ENCODE results near the gene PRAMEF20.
A peak's percentile ranks its signal among the peaks of the same experiment; 100 is the strongest.
"Not testable (repeated sequence)": the region's sequence is repeated elsewhere in the genome, so short reads cannot be mapped to it uniquely, and the experiment has no call there.

Gene PRAMEF20

DNA sequence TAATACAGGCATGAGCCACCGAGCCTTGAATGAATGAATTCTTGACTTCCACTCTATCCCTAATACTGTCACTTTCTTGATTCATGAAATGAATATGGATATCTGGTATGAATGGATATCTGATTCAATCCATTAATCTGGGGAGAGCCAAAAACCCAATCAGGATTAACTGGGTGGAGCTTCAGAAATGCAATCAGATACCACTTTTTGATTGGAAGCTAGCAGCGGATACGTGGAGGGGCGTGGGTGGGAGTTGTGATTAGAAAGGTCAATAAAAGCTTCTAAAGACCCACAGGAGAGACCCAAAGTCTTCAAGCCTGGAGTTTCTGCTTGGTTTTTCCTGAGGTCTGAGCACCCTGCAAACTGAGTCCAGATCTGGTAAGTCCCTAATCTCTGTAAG is at the start of gene PRAMEF20:
Gene PRAMEF20, plus strand, starts transcription at position 301 of the 400 bp plus-strand sequence. CDS start 5,905 bp downstream, outside the sequence.
- DNase-seq = not testable (repeated sequence)

DNA sequence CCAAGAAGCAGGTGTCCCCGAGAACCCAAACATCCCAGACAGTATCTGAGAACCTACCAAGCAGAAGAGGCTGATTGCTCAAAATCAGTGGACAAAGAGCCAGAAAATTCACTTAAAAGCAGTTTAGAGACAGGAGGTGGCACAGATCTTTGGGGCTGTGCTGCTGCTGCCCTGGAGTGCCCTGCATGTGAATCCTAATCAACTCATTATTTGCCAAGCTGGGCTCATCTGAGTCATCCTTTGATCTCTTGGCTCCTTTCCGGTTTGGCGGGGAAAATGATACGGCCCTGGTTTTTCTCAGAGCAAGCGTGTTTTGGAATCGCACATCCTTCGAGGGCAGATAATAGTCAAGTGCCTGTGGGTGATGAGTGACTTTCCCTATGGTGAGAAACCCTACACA is 47.9 kb upstream of the PRAMEF20 start:
- not testable (repeated sequence) for DNase-seq

DNA sequence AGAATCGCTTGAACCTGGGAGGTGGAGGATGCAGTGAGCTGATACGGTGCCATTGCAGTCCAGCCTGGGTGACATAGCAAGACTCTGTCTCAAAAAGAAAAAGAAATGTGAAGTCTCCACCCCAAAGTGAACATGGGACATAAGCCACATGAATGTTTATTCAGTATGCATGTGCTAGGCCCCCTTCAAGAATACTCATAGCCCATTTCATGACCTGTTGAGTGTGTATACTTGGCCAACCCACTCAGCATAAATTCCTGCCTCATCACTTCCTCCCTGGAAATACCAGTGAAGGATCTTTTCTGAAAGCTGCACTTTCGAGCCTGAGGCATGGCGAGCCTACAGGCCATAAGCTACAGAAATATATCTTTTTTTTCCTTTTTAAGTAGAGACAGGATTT is 45.3 kb upstream of the PRAMEF20 start:
- DNase-seq = not testable (repeated sequence)

DNA sequence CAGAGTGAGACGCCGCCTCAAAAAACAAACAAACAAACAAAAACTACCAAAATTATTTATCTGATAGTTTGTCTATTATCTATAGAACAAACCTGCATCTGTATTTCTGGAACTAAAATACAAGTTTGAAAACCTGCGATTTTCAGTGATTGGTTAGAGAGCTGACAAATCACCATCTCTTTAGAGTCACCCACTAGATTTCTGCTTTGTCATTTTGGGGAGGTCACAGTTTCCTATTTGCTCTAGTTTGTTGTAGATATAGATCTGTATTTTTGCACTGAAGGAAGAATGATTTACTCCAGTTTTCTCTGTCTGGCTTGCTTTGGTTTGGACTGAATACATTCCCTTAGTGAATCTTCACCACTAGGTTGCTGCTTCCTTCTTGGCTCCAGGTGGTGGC is 43.7 kb upstream of the PRAMEF20 start:
- not testable (repeated sequence) for DNase-seq

DNA sequence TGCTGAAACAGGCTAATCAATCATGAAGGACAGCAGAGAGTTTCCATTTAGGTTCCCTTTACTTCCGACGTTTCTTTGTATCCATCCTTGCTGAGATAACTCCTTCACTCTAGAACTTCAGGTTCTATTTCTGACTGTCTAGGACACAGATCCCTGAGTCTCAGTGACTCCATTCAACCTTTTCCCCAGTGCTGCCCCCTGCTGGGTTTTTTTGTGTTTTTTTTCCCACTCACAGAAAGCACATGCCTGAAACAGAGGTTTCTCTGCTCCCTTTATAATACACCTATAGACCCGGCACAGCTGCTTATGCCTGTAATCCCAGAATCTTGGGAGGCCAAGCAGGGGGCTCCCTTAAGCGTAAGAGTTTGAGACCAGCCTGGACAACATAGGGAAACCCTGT is 41.7 kb upstream of the PRAMEF20 start:
- DNase-seq = peak in 1 of 2 experiments; percentile 33

DNA sequence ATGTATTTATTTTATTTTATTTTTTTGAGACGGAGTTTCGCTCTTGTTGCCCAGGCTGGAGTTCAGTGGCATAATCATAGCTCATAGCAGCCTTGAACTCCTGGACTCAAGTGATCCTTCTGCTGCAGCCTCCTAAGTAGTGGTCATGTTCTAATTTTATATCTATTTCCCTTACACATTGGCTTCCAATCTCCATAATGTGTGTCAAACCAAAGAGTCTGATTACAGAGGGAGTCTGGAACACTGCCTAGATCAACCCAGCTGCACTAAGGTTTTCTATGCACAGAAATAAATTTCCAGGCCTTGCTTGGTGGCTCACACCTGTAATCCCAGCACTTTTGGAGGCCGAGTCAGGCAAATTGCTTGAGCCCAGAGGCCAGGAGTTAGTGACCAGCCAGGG is 31.3 kb upstream of the PRAMEF20 start:
- not testable (repeated sequence) for DNase-seq

DNA sequence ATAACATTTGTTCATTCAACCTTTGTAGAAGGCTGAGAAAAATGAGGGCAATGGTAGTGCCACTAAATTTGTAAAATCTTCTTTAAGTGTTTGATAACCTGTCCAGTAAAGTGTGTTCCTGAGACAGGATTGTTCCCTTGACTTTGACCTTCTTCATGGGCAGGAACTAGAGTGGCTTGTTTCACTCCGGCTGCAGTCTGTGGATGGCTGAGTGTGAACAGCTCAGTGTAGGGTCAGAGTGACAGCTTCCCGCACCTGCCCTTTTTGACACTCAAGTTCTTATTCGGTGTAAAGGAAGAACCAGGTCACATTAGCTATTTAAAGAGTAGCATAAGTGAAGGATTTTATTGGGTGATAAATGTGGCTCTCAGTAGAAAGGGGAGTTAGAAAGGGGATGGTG is 29.9 kb upstream of the PRAMEF20 start:
- not testable (repeated sequence) for DNase-seq

DNA sequence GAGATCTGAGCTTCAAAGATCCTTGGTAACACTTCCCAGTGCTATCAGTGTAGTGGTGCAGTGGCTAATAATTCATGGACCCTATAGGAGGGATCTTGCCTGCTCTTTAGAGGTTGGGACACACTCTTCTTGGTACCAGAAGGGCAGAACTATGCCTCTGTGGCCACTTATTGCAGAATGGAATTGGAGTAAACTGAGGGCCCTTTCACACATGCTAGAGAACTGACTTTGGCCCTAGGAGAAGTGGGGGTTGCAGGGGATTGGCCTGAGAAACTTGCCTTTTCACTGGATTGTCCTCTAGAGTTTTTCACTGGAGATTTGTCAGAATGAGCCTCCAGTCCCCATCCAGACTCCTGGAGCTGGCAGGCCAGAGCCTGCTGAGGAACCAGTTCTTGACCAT is 20.9 kb upstream of the PRAMEF20 start, which contains the start of gene PRAMEF17:
Gene PRAMEF17, plus strand, starts transcription at position 301 of the 400 bp plus-strand sequence. Its CDS starts 26 bp downstream, at position 327.
- DNase-seq = not testable (repeated sequence)

DNA sequence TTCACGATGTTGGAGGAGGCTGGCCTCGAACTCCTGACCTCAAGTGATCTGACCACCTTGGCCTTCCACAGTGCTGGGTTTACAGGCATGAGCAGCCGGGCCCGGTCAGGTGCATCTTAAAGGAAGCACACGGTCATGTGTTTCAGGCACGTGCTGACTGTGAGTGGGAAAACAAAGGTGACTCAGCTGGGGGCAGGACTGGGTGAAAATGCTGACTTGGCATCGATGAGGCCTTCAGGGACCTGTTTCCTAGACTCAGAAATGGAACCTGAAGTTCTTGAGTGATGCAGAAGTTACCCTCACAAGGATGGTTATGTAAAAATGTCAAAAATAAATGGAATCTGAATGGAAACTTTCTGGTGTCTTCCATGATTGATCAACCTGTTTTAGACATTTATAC is 17.2 kb upstream of the PRAMEF20 start:
- DNase-seq = not testable (repeated sequence)

DNA sequence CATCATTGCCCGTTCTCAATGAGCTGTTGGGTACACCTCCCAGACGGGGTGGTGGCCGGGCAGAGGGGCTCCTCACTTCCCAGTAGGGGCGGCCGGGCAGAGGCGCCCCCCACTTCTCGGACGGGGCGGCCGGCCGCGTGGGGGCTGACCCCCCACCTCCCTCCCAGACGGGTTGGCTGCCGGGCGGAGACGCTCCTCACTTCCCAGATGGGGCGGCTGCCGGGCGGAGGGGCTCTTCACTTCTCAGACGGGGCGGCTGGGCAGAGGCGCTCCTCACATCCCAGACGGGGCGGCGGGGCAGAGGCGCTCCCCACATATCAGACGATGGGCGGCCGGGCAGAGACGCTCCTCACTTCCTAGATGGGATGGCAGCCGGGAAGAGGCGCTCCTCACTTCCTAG is 15.5 kb upstream of the PRAMEF20 start:
- DNase-seq = not testable (repeated sequence)

DNA sequence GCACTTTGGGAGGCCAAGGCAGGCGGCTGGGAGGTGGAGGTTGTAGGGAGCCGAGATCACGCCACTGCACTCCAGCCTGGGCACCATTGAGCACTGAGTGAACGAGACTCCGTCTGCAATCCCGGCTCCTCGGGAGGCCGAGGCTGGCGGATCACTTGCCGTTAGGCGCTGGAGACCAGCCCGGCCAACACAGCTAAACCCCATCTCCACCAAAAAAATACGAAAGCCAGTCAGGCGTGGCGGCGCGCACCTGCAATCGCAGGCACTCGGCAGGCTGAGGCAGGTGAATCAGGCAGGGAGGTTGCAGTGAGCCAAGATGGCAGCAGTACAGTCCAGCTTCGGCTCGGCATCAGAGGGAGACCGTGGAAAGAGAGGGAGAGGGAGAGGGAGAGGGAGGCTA is 14.9 kb upstream of the PRAMEF20 start:
- DNase-seq = not testable (repeated sequence)

DNA sequence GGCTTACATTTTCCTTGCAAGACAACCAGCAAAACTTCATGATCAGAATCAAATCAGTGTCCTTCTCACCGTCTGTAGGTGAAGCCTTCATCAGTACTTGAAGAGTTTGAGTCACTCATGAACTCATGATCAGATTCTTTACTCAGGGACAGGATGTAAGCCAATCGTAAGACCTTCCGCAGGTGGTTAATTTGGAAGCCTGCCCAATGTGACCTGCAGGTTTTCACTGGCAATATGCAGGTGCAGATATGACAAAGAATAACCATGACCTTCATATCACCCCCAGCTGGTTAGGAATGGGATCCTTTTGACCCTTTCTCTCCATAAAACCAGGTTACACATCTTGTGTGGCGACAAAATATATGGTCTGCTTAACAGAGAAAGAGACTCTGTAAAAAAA is 2.4 kb upstream of the PRAMEF20 start:
- no peak for DNase-seq

DNA sequence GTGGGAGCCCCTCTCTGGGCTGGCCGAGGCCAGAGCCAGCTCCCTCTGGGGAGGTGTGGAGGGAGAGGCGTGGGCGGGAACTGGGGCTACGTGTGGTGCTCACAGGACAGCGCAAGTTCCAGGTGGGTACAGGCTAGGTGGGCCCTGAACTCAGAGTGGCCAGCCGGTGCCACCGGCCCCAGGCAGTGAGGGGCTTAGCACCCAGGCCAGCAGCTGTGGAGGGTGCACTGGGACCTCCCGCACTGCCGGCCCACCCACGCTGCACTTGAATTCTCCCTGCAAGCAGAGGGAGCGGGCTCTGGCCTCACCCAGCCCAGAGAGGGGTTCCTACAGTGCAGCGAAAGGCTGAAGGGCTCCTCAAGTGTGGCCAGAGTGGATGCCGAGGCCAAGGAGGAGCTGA is 20.2 kb downstream of the PRAMEF20 start:
- no peak for DNase-seq

DNA sequence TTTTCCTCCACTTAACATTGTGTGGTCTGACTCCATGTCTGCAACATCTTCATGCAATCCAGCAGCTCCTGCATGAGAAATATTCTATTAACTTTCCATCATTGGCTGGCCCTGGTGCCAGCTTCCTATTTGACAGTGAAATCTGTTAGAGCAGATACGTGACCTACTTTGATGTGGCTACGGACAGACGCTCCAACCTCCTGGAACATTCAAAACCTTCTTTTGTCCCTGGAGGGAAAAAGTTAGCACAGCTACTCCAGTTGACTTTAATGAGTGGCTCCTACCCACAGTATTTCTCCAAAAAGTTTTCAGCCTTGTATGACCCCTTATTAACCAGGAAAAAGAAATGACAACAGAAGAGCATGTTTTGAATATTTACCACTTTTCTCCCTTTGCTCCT is 22.0 kb downstream of the PRAMEF20 start:
- DNase-seq = no peak

DNA sequence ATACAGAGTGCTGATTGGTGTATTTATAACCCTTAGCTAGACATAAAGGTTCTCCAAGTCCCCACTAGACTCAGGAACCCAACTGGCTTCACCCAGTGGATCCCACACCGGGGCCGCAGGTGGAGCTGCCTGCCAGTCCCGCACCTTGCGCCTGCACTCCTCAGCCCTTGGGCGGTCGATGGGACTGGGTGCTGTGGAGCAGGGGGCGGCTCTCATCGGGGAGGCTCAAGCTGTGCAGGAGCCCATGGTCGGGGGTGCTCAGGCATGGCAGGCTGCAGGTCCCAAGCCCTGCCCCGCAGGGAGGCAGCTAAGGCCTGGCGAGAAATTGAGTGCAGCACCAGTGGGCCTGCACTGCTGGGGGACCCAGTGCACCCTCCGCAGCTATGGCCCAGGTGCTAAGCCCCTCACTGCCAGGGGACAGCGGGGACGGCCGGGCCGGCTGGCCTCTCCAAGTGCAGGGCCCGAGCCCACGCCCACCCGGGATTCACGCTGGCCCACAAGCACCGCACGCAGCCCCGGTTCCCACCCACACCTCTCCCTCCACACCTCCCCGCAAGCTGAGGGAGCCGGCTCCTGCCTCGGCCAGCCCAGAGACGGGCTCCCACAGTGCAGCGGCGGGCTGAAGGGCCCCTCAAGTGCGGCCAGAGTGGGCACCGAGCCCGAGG is 23.6 kb downstream of the PRAMEF20 start:
- DNase-seq = not testable (repeated sequence)

DNA sequence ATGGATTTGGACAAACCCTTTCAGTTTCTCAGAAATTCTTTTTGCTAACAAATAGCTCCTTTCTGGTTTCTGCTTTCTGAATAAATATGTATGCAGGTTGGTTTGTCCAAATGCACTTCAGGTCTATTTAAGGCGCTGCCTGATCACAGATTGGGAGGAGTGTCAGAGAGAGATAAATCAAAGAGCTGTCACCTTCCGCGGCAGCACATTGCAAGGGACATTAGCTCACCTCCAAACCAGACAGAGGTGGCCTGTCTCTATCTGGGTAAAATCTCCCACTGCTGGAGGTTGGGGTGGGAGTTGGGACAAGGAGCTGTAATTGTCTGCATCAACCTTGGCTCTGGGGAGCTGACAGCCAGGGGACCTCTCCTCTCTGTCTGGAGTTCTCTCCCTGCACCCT is 25.2 kb downstream of the PRAMEF20 start:
- DNase-seq = no peak

DNA sequence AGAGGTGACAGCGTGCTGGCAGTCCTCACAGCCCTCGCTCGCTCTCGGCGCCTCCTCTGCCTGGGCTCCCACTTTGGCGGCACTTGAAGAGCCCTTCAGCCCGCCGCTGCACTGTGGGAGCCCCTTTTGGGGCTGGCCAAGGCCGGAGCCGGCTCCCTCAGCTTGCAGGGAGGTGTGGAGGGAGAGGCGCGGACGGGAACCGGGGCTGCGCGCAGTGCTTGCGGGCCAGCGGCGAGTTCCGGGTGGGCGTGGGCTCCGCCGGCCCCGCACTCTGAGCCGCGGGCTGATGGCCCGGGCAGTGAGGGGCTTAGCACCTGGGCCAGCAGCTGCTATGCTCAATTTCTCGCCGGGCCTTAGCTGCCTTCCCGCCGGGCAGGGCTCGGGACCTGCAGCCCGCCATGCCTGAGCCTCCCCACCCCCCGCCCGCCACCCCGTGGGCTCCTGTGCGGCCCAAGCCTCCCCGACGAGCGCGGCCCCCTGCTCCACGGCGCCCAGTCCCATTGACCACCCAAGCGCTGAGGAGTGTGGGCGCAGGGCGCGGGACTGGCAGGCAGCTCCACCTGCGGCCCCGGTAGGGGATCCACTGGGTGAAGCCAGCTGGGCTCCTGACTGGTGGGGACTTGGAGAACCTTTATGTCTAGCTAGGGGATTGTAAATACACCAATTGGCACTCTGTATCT is 29.0 kb downstream of the PRAMEF20 start:
- DNase-seq = not testable (repeated sequence)

DNA sequence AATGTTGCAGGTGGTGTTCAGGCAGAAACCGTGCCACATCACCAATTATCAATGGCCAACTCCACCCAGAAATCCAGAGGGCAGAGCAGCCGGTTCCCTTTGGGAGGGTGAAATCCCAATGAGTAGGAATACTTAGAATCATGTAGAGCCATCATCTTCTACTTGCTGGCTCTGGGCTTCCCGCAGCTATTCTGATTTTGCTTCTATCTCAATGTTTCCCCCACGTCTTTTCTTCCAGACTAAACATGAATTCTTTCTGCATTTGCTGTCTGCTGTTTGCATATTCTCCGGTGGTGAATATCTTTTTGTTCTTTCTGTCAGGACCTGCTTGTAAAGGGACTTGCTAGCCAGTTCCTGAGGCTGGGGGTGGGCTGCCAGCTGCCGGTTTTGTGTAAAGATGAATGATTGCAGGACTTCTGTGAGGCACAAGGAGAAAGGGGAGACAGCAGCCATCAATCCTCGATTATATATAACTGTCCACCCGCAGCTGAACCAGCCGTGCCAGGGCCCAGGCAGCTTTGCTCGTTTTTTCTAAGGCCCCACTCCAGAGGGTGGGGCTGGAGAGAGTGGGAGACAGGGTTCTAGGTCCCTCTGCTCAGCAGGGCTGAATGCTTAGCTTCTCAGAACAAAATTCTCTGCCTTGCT is 33.2 kb downstream of the PRAMEF20 start:
- DNase-seq = no peak

DNA sequence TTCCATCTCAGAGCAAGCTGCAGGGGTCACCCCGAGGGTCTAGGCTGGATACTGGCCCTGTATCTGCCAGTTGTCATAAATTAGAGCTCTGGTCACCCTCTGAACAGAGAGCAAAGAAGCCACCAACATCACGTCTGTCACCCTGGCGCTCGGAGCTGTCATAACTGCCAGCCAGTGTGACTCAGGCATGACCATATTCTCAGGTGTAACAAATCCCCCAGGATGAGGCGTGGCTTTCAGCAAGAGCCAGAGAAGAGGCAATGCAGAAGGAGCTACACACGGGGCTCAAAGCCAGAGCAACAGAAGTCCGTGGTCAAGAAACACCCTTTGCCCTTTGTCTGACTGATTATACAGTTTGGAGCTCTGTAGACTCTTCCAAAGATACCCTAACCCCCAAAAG is 40.0 kb downstream of the PRAMEF20 start:
- no peak for DNase-seq

DNA sequence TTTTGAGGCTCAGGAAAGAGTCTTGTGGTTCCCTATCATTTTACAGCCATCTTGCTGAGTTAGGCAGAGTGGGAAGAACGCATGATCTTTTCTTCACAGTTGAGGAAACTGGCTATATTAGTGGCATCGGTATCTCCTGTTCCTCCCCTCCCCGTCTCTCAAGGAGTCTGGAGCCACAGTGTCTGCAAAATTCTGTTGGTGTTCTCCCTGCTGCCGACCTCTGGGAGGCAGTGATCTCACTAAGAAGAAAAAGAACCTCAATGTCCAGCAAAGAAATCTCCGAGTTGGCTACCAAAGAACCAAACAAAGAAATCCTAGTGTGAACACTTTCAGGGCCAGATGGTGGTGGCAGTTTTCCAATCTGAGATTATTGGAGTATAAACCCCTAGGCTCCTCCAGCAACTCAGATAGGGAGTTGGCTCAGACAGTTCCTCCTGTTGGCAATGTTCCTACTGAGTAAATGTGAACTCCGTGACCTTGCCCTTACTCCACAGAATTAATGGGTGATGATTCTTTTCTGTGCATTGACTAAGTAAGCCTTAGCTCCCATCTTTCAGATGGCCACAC is 41.2 kb downstream of the PRAMEF20 start:
- no peak for DNase-seq

DNA sequence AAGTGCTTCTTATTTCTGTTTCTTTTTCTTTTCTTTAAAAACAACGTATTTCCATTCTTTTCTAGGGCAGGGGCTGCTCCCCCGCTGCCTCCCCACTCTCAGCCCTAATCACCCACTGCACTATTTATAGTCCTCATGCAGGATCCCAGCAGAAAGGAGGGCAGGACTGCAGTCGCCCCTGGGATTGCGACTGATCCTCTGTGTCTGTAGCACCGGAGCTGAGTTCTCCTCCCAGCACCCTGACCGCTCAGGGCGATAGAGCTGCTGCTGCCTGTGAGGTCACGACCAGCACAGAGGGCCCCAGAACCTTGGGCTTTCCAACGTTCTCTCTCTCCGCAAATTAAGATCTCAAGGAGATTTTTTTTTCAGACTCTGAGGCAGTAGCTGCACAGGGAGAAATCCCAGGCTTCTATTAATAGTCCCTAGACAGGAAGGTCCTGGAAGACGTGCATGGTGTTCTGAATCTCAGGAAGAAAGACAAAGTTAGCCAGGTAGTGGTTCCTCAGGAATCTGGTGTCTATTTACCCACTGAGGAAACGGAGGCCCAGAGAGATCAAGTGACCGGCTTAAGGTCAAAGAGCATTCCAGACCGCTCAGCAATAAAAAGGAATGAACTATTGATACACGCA is 46.8 kb downstream of the PRAMEF20 start:
- DNase-seq = no peak

DNA sequence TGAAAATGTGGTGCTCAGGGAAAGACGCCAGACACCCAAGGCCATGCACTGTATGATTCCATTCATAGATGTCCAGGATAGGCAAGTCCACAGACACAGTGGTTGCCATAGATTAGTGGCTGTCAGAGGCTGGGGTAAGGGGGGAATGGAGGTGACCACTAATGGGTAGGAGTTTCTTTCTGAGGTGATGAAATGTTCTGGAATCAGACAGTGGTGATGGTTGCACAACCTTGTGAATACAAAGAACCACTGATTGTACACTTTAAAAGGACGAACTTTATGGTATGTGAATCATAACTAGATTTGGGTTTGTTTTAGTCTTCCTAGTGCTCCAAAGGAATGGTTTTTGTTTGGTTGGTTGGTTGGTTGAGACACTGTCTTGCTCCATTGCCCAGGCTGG is 51.7 kb downstream of the PRAMEF20 start:
- no peak for DNase-seq

DNA sequence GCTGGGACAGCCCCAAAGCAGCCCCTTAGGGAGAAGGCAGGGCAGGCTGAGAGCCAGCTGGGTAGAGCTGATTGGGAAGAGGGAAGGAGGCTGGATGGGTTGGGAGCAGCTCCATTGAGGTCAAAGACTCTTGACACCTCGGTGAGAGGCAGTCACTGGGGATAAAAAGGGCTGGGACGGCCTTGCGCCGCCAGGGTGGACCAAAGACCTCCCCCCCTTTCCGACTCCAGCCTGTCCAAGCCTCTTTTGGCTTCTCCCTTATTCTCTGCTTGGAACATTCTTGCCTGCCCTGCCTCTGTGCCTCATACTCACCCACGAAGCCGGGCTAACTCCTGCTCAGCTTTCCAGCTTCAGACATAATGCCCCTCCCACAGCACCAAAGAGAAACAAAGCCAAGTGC is 52.4 kb downstream of the PRAMEF20 start:
- DNase-seq = no peak

Data from NCI-H1930 (cell line).